HepG2 (cell line): ENCODE measurements around the gene KLKB1. TPM values are rescaled to one million over a fixed set of nuclear protein-coding genes. Genes with fewer than 3 reads are reported as not detected.
A peak's percentile ranks its signal among the peaks of the same experiment; 100 is the strongest.

Experiments used
- ESRRA ChIP-seq: sonication (generic); formaldehyde crosslinking; IDR thresholded peaks from 2 replicates; pipeline ENCODE4 v1.5.1; 2020; ENCODE audit warnings: mild to moderate bottlenecking, low read depth, missing genetic modification reagents
- MAF1 ChIP-seq: sonication (generic); formaldehyde crosslinking; IDR thresholded peaks from 2 replicates; pipeline ENCODE4 v1.5.0; 2020; ENCODE audit warnings: missing genetic modification reagents, borderline replicate concordance
- MEIS1 ChIP-seq: sonication (generic); formaldehyde crosslinking; IDR thresholded peaks from 2 replicates; pipeline ENCODE4 v1.9.0; 2021; ENCODE audit warnings: mild to moderate bottlenecking, missing genetic modification reagents, moderate library complexity, borderline replicate concordance
- NFKBIZ ChIP-seq: IDR thresholded peaks from 2 replicates; pipeline ENCODE4 v1.6.1; 2018; ENCODE audit warnings: missing genetic modification reagents, missing compliant biosample characterization
- RXRB ChIP-seq: IDR thresholded peaks from 2 replicates; pipeline ENCODE4 v1.6.1; 2016; ENCODE audit warnings: borderline replicate concordance, missing genetic modification reagents, missing compliant biosample characterization
- SNAPC5 ChIP-seq: sonication (generic); formaldehyde crosslinking; IDR thresholded peaks from 2 replicates; pipeline ENCODE4 v1.8.1; 2023; ENCODE audit warnings: mild to moderate bottlenecking, missing genetic modification reagents, borderline replicate concordance
- SYNCRIP ChIP-seq: fragments of 200-400 bp; formaldehyde crosslinking; IDR thresholded peaks from 2 replicates; pipeline ENCODE4 v1.6.1; 2018; ENCODE audit warnings: mild to moderate bottlenecking, low read depth, low read length; ENCODE audit not compliant: insufficient read depth
- ZBTB40 ChIP-seq, 2 experiments: fragments of 450-650 bp in 1 of 2; sonication (generic) in 1 of 2; formaldehyde crosslinking in 1 of 2; IDR thresholded peaks; 2 replicates each; pipeline versions ENCODE4 v1.6.1 to v1.8.0; 2016 to 2022; ENCODE audit warnings: antibody characterized with exemption in 1 of 2, mild to moderate bottlenecking in 1 of 2, missing genetic modification reagents in 1 of 2
- ZBTB7A ChIP-seq: sonication (generic); formaldehyde crosslinking; IDR thresholded peaks from 2 replicates; pipeline ENCODE4 v1.8.0; 2022; ENCODE audit warnings: mild to moderate bottlenecking, missing genetic modification reagents
- ZNF143 ChIP-seq: sonication (generic); formaldehyde crosslinking; IDR thresholded peaks from 2 replicates; pipeline ENCODE4 v1.4.0; 2020; ENCODE audit warnings: missing genetic modification reagents
- ZNF296 ChIP-seq: sonication (generic); formaldehyde crosslinking; conservative IDR thresholded peaks from 2 replicates; pipeline ENCODE4 v1.5.0; 2020; ENCODE audit warnings: mild to moderate bottlenecking, missing genetic modification reagents
- ZNF331 ChIP-seq: sonication (generic); formaldehyde crosslinking; IDR thresholded peaks from 2 replicates; pipeline ENCODE4 v1.4.0; 2020; ENCODE audit warnings: missing genetic modification reagents
- ZNF567 ChIP-seq: sonication (generic); formaldehyde crosslinking; IDR thresholded peaks from 2 replicates; pipeline ENCODE4 v1.8.1; 2023; ENCODE audit warnings: mild to moderate bottlenecking, missing genetic modification reagents, borderline replicate concordance
- ZNF713 ChIP-seq: sonication (generic); formaldehyde crosslinking; IDR thresholded peaks from 2 replicates; pipeline ENCODE4 v1.4.0; 2020; ENCODE audit warnings: mild to moderate bottlenecking, missing genetic modification reagents
- polyA plus RNA-seq, 8 experiments: library from polyadenylated mRNA; depleted of rRNA in 3 of 8; stranded (reverse) in 7 of 8; unstranded in 1 of 8; fragments of >200 nt; fragmentation: Illumina TruSeq in 4 of 8; extraction: Trizol in 4 of 8; gene quantifications; 2 replicates each; pipeline versions ENCODE4 v1.2.1 to v1.2.3, GENCODE V29; 2011 to 2016; ENCODE audit warnings: low read depth in 4 of 8, missing spikeins in 1 of 8, mixed read lengths in 1 of 8; ENCODE audit not compliant: insufficient read depth in 1 of 8
- total RNA-seq, 5 experiments: library from RNA; depleted of rRNA; stranded (reverse); fragments of >200 nt; fragmentation: Illumina TruSeq; extraction: Trizol; gene quantifications; 2 replicates each; pipeline ENCODE4 v1.2.3, GENCODE V29; 2016; ENCODE audit warnings: low read depth in 1 of 5
- TF ChIP-seq, protein P1 (sequence below): IDR thresholded peaks from 2 replicates; pipeline ENCODE4 v1.6.1; 2016; ENCODE audit warnings: missing biosample characterization, missing genetic modification reagents, low read depth
- TF ChIP-seq, protein P2 (sequence below): IDR thresholded peaks from 2 replicates; pipeline ENCODE4 v1.6.1; 2016

The KLKB1 gene
- total and polyA plus RNA-seq, 2 of the 13 experiments (the other 11 are each of a cell fraction or from before 2014, with no cell fraction given) = 0.26 to 0.49 TPM

GRCh38 chr4:186260504-186261448, 33.5 kb downstream of the KLKB1 start (continued):
- TF ChIP-seq, protein P1, sequence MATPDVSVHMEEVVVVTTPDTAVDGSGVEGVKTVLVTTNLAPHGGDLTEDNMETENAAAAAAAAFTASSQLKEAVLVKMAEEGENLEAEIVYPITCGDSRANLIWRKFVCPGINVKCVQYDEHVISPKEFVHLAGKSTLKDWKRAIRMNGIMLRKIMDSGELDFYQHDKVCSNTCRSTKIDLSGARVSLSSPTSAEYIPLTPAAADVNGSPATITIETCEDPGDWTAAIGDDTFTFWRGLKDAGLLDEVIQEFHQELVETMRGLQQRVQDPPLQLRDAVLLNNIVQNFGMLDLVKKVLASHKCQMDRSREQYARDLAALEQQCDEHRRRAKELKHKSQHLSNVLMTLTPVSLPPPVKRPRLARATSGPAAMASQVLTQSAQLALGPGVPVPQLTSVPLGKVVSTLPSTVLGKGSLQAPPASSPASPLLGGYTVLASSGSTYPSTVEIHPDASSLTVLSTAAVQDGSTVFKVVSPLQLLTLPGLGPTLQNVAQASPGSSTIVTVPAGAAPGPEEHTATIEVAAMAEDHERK (CRISPR knock-in tag) = no peak
- no peak for TF ChIP-seq ZBTB40 (IDR thresholded peaks at IDR 0.05)
- peak; percentile 85 for TF ChIP-seq ZBTB40 (CRISPR knock-in tag; IDR thresholded peaks at IDR 0.05)
- TF ChIP-seq ESRRA (CRISPR knock-in tag) = peak; percentile 98
- peak; percentile 77; the same call in 1 of the 2 replicates for TF ChIP-seq NFKBIZ (CRISPR knock-in tag)
- TF ChIP-seq, protein P2, sequence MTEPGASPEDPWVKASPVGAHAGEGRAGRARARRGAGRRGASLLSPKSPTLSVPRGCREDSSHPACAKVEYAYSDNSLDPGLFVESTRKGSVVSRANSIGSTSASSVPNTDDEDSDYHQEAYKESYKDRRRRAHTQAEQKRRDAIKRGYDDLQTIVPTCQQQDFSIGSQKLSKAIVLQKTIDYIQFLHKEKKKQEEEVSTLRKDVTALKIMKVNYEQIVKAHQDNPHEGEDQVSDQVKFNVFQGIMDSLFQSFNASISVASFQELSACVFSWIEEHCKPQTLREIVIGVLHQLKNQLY (CRISPR knock-in tag) = peak; percentile 88
- TF ChIP-seq MEIS1 (CRISPR knock-in tag) = peak; percentile 87
- TF ChIP-seq MAF1 (CRISPR knock-in tag) = no peak
- TF ChIP-seq ZNF713 = no peak
- TF ChIP-seq ZNF143 (CRISPR knock-in tag) = no peak; the same call in 1 of the 2 replicates
- no peak for TF ChIP-seq ZNF567 (CRISPR knock-in tag)
- no peak for TF ChIP-seq SNAPC5 (CRISPR knock-in tag)
- peak; percentile 69; the same call in 1 of the 2 replicates for TF ChIP-seq ZNF331
- TF ChIP-seq ZNF296 (CRISPR knock-in tag) = no peak
- peak; percentile 63; the same call in 1 of the 2 replicates for TF ChIP-seq ZBTB7A (CRISPR knock-in tag)
- no peak for TF ChIP-seq SYNCRIP
- TF ChIP-seq RXRB (CRISPR knock-in tag) = peak; percentile 63; the same call in 1 of the 2 replicates
